NCI-H1930 (cell line): ENCODE data around the gene LINC00305.

Experiments
- DNase-seq, 2 experiments: peaks; one replicate each; lab custom pipeline; 2025; lab: John Stamatoyannopoulos, UW

LINC00305 gene

DNA sequence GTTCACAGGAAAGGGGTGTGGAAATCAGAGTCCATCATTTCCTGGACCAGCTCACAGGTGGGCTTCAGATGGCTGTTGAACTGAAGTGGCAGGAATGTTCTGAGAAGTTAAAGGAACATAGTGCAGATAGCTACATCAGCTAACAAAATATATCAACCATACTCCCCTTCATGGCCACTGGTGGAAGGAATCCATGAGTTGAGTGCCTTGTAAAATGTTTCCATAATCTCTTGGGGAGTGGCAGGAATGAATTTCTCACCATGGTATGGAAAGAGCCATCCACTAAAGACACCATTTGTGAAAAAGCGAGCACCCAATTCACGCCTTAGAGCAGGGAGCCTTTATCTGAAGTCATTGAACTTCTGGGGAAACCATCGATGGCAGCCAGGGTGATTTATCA is at the start of gene LINC00305:
TSS of gene LINC00305 (minus strand) at position 101 of the 400 bp plus-strand sequence.
- DNase-seq, result no peak

DNA sequence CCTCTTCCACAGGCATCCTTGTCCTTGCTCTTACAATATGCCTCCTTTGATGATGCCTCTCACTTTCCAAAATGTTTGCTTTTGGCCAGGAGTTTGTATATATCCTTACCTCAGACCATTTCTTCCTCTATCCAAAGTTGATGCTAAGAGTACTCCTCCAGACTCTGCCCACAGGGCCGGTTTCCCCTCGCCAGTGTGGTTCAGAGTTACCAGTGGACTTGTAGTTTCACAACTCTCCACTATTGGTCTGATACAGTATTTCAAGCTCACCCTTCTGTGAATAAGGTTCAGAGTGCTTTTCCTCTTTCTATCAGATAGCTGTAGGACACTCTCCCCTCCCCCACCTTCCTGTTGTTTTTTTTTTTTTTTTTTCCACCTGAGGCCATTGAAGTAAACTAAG is 42.2 kb upstream of the LINC00305 start:
- no peak for DNase-seq

DNA sequence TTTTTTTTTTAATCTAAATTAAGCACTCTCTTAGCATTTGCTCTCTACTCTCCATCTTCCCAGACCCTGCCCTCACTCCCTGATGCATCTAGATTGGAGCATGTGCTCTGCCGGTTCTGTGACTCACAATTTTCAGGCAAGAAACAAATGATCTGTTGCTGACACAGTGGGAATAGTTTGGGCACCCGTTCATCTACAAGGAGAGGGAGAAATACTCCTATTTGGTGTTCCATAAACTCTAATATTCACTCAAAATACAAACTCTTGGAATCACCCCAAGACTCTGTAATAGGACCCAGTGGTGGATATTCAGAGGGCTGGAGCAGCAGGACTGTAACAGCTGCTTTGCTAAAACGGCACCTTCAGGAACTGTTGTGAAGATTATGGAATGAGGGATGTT is 37.1 kb upstream of the LINC00305 start:
- DNase-seq, result no peak

DNA sequence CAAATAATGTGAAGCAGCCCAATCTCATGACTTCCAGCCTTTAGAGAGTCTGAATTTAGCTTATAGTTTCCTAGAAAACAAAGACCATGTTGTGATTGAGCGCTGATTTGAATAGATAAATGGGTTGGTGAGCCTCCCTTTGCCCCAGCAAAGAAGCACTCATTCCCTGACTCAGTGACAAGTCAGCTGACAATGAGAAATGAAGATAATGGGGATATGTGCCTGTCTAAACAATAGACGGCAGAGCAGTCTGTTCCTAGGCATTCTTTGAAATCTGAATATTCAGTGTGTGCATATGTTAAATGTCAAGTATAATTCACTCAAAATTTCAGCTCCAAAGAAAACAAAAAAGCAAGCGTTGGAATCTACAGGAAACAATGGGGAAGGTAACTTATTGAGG is 34.8 kb upstream of the LINC00305 start:
- no peak for DNase-seq

DNA sequence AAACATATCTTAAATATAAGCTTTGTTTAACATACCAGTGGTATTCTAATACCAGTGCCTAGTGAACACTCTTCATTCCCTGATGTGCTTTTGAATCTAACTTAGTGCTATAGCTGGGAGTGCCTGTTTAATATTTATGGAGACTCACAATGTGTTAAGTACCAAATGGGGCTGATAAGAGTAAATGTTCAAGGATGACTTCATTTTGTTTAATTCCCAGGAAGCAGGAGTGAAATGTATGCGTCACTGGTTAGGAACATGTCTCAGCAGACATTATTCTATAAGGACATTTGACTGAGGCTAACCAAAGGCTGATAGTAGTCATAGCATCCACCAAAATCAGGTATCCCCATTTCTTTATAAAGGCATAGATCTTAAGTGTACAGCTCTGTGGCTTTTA is 31.7 kb upstream of the LINC00305 start:
- no peak for DNase-seq

DNA sequence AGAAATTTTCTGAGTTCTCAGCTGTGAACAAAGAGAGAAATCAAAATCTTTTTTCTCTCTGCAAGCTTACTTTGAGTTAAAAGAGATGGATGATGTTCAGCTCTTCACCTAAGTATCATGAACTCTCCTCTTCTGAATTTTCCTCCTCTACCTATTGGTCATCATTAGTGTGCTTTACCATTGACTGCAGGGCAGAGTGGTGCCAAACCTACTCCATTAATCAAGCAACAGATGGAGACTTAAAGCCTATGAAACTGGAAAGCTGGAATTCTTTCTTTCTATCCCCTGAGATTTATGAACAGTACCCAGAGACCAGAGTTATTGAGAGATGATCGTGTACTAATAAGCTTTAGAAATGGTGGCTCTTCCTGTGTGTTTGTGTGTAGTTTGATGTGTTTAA is 31.3 kb upstream of the LINC00305 start:
- no peak for DNase-seq

DNA sequence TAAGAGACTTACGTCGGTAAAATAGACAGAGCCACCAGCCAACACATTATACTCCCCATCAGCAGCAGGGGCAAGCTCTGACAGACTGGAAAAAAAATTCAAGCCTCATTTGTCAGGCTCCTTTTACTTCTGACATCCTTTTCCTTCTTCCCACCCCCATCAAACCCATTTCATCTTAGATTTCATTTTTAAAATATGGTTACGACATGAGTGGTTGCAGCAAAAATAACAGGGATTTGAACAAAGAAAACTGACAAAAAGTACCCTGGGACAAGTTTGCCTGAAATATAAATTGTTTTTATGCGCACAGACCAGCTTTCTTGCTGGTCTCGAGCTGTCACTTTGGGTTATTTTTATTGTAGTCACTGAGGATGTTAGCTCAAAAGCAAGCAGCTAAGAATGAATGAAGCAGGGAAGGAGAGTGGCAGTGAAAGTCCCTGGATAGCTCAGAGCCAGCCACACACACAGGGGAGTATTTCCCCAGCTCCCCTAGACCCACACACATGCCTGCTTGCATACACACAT is 30.7 kb upstream of the LINC00305 start:
- DNase-seq, result no peak

DNA sequence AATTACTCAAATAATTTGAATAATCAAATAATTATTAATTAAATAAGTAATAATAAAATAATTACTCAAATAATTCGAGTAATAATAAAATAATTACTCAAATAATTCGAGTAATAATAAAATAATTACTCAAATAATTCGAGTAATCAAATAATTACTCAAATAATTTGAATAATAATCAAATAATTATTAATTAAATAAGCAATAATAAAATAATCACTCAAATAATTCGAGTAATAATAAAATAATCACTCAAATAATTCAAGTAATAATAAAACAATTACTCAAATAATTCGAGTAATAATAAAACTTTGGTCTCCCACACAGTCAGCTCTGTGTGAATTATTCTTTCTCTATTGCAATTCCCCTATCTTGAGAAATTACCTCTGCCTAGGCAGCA is 30.0 kb upstream of the LINC00305 start:
- DNase-seq, result no peak

DNA sequence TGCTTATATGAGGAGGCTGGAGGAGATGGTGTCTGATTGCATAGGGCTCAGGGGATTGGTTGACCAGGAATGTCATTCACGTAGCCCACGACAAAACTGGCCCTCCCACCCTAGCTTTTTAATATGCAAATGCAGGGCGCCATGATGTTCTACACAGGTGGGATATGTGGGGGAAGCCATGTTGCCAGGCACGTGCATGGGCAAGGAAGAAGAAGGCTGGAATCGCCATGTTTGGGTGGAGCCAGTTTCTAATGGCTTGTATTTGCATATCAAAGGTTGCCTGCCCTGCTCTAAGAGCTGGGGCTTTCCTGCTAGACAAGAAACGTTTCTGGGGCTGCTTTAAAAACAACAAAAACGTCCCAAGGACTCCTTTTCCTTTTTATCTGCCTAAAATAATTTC is 26.5 kb upstream of the LINC00305 start:
- no peak for DNase-seq

DNA sequence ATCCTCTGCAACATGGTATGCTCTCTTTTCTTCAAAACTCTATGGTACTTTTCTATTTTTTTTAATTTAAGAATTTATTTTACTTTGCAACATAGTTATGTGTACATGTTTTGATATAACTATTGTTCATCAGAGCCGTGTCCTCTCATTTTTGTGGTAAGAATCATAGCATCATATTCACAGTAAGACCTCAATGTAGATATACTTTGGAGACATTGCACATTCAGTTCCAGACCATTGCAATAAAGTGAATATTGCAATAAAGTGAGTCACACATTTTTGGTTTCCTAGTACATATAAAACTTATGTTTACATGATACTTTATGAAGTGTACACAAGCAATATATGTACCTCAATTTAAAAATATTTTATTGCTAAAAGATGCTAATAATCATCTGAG is 22.7 kb upstream of the LINC00305 start:
- DNase-seq, result no peak

DNA sequence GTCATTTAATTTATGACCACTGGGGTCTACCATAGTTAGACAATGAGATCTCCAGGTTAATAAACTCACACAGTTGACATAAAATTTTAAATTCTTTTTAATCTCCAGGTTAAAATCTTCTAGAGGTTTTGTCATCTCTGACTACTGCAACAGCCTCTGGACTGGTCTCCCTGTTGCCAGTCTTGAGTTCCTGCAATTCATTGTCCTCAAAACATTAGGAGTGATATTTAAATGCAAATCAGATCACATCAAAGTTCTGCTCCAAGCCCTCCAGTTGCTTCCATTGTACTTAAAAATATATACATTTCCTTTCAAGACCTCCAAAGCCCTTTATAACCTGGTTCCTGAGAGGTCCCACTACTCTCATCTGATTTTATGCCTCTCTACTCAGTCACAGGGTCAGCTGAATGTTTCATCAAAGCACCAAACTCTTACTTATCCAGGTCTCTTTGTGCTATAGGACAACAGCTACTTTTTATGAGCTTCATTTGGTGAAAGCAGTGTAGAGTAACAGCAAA is 18.6 kb upstream of the LINC00305 start:
- no peak for DNase-seq

DNA sequence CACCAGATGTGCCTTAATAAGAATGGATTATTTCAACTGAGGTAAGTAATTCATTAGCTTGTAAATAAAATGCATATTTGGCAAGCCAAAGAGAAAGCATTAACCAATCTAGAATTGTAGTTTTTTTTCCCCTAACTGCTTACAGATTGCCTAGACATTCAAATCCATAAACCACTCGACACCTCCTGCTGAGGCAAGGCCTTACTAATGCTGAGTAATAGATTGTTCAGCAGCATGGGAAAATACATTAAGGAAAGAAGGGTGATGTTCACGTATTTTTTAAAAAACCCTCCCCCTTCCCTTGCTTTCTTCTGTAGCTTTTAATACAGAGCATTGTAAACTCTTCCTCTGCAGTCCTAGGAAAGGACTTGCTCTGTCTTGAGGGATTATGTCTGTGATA is 17.0 kb upstream of the LINC00305 start:
- no peak for DNase-seq

DNA sequence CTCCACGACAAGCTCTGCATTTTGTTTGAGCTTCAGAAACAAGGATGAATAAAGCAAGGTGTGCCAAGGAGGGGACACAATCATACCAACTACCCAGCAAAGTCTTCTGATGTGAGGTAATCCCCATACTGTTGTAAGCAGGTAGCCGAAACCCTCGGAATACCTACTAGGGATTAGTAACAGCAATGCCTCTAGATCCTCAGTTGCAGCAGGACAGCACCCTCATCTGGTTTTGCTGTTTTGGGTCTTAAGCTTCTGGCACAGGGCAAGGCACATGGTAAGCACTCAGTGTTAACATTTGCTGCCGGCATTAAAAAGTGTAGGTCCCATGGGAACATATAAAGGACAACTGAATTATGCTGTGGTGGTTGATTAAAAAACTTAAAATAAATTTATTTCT is 16.0 kb upstream of the LINC00305 start:
- no peak for DNase-seq

DNA sequence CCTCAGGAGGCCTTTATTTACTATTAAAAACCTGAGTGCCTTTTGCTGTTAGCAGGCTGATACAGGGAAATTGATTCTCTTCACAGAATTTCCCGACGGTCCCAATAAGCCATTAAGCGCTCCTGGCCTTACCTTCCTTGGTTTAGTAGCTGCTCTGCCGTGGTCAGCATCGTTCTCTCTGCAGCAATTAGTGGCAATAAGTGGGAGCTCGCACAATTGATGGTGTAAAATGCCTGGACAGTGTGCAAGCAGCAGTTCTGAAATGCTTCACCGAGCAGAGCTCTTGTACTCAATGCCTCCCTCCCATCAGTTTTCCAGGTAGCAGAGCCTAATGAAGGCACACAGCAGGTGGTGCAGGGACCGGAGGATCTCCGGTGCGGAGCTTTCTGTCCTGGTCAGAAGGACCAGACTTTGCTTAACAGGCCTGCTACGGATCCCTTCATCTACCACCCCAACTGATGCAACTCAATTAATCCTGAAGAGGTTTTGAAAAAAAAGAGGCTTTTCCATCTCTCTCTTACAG is 1.1 kb upstream of the LINC00305 start:
- no peak for DNase-seq

DNA sequence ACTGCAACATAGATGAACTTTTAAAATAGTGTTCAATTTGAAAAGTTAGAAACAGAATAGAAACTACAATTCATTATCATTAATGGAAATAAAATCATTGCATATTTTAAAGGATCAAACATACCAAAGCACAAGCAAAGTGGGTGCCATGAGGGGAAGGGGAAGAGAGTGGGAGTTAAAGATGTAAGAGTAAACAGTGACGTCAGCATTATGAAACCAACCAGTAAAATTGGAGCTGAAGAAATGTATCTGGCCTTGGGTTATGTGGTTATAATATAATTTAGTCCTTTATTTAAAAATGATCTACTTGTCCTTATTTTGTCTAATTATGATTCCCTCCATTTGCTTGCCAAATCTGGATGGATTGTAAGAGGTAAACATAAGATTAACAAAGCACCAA is 6.0 kb downstream of the LINC00305 start:
- no peak for DNase-seq

DNA sequence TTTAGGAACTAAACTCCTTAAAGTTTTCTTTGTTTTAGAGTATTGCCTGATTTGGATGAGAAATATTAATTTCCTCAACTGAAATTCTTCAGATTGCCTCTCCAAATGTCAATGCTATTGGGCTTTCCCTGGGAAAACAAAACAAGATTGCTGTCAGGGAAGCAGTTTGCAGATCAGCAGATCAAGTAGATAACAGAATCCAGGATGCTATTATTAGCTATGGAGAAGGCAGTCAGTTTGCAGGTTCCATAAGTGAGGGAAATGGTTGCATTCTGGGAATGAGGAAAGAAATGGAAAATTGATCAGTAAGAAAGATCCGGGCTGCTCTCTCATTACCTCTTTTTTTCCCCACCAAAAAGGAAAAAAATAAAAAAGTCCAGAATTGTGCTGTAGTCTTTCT is 11.0 kb downstream of the LINC00305 start:
- DNase-seq, result no peak

DNA sequence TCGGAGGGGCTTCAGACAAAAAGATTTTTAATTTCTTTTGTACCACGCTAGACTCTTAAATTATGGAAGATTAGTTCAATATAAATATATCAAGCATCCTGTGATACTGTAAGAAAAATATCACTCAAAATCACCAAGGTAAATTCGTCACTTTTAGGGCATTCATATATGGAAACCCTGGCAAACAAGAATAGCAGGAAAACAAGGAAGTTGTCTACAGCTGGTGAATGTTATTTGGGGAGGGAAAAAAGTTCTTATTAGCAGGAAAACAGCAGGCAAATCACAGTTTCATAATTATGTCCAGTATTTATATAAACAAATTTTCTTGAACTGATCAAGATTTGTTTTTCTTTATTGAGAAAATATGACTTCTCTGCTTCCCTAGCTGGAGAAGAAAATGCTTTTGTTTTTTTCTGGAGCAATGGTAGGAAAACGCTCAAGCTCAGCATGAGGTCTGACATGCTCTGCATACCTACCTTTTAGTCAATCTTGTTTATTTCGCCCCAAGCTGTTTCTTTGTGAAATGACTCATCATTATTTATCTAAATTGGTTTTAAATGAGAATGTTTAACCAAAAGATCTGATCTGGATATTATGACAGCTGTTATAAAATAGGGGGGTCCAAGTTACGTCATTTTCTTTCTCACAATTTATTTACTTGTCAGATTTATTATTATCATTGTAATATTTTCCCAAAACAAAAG is 14.7 kb downstream of the LINC00305 start:
- no peak for DNase-seq

DNA sequence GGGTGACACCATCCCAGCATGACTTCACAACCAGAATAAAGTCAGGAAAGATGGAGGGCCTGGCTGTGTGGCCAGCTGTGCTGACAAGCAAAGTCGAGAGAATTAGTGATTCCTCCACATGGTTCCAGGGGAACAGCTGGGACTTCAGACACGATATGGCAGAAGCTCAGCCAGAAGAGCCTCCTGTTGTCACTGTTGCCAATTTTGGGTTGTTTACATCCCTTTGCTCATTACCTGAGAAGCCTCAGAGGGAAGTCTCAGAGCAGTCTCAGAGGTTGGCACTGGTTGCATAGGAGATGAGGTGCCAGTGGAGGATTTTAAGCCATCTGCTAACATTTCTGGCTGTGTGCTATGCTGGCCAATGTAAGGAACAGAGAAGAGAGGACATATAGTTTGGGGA is 16.0 kb downstream of the LINC00305 start:
- DNase-seq, result no peak

DNA sequence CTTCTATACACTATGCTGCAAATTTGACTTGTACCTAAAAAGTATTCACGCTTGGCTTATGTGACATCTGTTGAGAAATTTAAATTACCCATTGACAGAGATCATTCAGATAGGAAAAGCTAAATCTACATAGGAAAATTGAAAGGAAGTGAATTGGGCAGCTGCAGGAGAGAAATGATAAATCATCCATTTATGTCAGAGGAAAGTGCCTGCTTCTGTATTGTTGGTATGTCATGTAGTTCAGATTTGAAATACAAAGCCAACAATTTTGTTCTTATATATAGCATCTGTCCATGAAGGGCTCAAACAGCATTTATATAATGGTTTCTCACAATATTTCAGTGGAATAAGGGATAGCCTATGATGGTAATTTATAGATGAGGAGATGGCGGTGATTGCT is 17.6 kb downstream of the LINC00305 start:
- no peak for DNase-seq

DNA sequence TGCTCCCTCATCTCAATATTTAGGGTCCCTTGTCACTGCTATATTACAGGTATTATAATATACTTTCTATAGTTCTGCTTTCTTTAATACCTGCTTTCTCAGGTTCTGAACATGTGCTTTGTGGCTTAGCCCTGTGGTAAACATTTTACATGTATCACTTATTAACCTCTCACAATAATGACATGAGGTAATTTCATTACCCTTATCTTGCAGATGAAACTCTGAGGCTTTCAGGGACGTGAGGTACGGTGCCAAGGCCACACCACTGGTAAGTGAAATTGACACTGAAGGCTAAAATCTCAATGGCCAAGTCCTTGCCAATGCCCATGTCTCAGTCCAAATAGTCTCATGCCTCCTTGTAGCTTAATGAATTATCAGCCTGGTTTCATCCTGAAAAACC is 21.7 kb downstream of the LINC00305 start:
- DNase-seq, result no peak

DNA sequence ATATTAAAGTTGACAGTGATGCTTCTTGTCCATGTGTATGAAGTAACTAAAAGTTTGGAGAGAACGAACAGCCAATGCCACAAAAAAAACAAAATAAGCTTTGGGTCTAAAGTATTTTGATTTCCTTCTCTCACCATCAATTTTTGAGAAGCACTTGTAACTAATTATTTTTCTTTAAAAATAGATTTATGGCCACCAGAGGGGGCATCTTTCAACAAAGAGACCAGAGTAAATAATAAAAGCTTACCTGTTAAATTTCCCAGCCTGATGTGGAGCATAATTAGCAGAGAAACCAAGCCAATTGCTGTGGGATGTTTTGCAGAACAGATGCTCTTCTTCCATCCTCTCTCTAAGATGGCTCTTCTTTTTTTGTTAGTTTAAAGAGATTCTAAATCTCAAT is 29.0 kb downstream of the LINC00305 start:
- no peak for DNase-seq

DNA sequence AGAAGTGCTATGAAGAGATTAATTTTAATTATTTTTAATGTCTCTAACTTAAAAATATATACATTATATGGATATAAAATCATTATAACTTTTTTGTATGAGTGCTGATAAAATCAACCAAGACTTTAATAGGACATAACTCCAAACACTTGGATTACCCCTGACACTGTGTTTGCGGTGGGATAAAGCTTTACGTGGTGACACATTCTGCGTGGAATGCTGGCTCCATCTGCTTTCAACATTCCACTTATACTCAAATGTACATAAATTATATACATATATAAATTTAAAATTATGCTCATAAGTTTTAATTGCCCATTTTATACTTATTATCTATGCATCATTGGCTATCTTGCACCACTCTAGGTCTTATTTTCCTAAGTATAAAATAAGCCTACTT is 30.5 kb downstream of the LINC00305 start:
- DNase-seq, result no peak

DNA sequence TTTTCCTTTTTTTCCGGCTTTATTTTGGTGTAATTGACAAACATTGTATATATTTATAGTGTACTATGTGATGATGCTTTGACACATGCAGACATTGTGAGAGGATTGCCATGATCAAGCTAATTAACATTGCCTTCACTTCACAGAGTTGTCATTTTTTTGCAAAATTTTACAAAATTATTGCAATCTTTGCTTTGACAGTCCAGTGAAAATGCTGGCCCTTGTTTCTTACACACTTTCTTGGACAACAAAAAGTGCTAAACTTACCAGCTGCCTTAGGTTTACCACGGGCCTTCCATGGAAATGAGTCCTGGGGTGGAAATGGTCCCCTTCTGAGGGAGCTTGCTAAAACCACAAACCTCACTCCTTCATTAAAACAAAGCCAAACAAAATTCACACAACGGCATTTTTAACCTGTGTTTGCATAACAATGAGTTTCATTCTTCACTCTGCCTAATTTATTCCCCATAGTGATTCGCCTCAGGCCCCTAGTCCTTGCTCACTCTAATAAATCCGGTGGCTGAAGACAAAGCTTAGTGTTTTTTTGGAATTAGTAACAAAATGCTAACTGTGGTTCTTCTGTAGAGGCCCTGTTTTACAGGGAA is 32.2 kb downstream of the LINC00305 start:
- DNase-seq, result no peak
